ENCODE measurements around the gene ADCY5. TPM values are rescaled to one million over a fixed set of nuclear protein-coding genes. Genes with fewer than 3 reads are reported as not detected.

The ADCY5 gene
- total RNA-seq, 1 donor from 2014 or later, result not detected

GRCh38 chr3:123285066-123285465, 163.8 kb downstream of the ADCY5 start:
- TF ChIP-seq CTCF (IDR thresholded peaks at IDR 0.05; ENCODE audit: insufficient read depth, low read length, severe bottlenecking), result no peak
- FAIRE-seq, result no peak
- no peak overlapping the region for H3K4me3 ChIP-seq (ENCODE audit: low read depth, low read length)
- H3K27me3 ChIP-seq (ENCODE audit: control insufficient read depth, insufficient read depth, low read length), result no peaks in the 10 kb centered on the region
- peak; percentile 54 for DNase-seq (ENCODE audit: low read depth)
- H3K36me3 ChIP-seq (ENCODE audit: control insufficient read depth, insufficient read depth, low read length), result no peaks in the 10 kb centered on the region

- H3K27me3 ChIP-seq (ENCODE audit: control insufficient read depth, insufficient read depth, low read length), result no peaks in the 10 kb centered on the region
- H3K4me3 ChIP-seq (ENCODE audit: low read depth, low read length), result no peak overlapping the region
- H3K36me3 ChIP-seq (ENCODE audit: control insufficient read depth, insufficient read depth, low read length), result no peaks in the 10 kb centered on the region
- no peak for TF ChIP-seq CTCF (IDR thresholded peaks at IDR 0.05; ENCODE audit: insufficient read depth, low read length, severe bottlenecking)
- FAIRE-seq (peak; percentile 50), DNase-seq (ENCODE audit: low read depth) (no peak)
Observed at GRCh38 chr3:123284399-123285010, 164.4 kb downstream of the ADCY5 start.

- no peak for TF ChIP-seq CTCF (IDR thresholded peaks at IDR 0.05; ENCODE audit: insufficient read depth, low read length, severe bottlenecking)
- no peak for DNase-seq (ENCODE audit: low read depth)
- H3K27me3 ChIP-seq (ENCODE audit: control insufficient read depth, insufficient read depth, low read length), result no peaks in the 10 kb centered on the region
- no peaks in the 10 kb centered on the region for H3K36me3 ChIP-seq (ENCODE audit: control insufficient read depth, insufficient read depth, low read length)
- no peak overlapping the region for H3K4me3 ChIP-seq (ENCODE audit: low read depth, low read length)
- no peak for FAIRE-seq
Observed at GRCh38 chr3:123283657-123284398, 165.1 kb downstream of the ADCY5 start.

- FAIRE-seq (no peak), DNase-seq (ENCODE audit: low read depth) (no peak)
- no peaks in the 10 kb centered on the region for H3K27me3 ChIP-seq (ENCODE audit: control insufficient read depth, insufficient read depth, low read length)
- TF ChIP-seq CTCF (IDR thresholded peaks at IDR 0.05; ENCODE audit: insufficient read depth, low read length, severe bottlenecking), result no peak
- H3K4me3 ChIP-seq (ENCODE audit: low read depth, low read length), result no peak overlapping the region
- no peaks in the 10 kb centered on the region for H3K36me3 ChIP-seq (ENCODE audit: control insufficient read depth, insufficient read depth, low read length)
Observed at GRCh38 chr3:123283074-123283473, 165.8 kb downstream of the ADCY5 start.

GRCh38 chr3:123282461-123282860, 166.4 kb downstream of the ADCY5 start:
- no peaks in the 10 kb centered on the region for H3K27me3 ChIP-seq (ENCODE audit: control insufficient read depth, insufficient read depth, low read length)
- no peaks in the 10 kb centered on the region for H3K36me3 ChIP-seq (ENCODE audit: control insufficient read depth, insufficient read depth, low read length)
- no peak overlapping the region for H3K4me3 ChIP-seq (ENCODE audit: low read depth, low read length)
- no peak for TF ChIP-seq CTCF (IDR thresholded peaks at IDR 0.05; ENCODE audit: insufficient read depth, low read length, severe bottlenecking)
- DNase-seq (ENCODE audit: low read depth) (no peak), FAIRE-seq (peak; percentile 77)

All from bronchial epithelial cell (primary cell).